NCI-H1417 treated with DMSO at 0.1 percent for 48 hours (cell line): ENCODE results near the gene COMMD9.
"Not testable (repeated sequence)": the region's sequence is repeated elsewhere in the genome, so short reads cannot be mapped to it uniquely, and the experiment has no call there.

Experiments
- DNase-seq: peaks from one replicate; lab custom pipeline; 2025; lab: John Stamatoyannopoulos, UW

COMMD9 gene

GRCh38 chr11:36289226-36289852 is at the start of gene COMMD9:
TSS of gene COMMD9 (minus strand) at chr11:36289424. CDS start at chr11:36289412, 12 bp downstream.
- DNase-seq, result peak; percentile 57

- no peak for DNase-seq
Measured at GRCh38 chr11:36333897-36334296, 44.7 kb upstream of the COMMD9 start.

- no peak for DNase-seq
Measured at GRCh38 chr11:36333468-36333867, 44.2 kb upstream of the COMMD9 start.

- DNase-seq, result no peak
Measured at GRCh38 chr11:36330411-36330810, 41.2 kb upstream of the COMMD9 start.

GRCh38 chr11:36328966-36329673 is 39.9 kb upstream of the COMMD9 start:
- DNase-seq, result no peak

- DNase-seq, result no peak
Measured at GRCh38 chr11:36326524-36327419, 37.5 kb upstream of the COMMD9 start.

GRCh38 chr11:36325403-36325802 is 36.2 kb upstream of the COMMD9 start:
- DNase-seq, result not testable (repeated sequence)

GRCh38 chr11:36324956-36325355 is 35.7 kb upstream of the COMMD9 start:
- not testable (repeated sequence) for DNase-seq

- no peak for DNase-seq
Measured at GRCh38 chr11:36317992-36318391, 28.8 kb upstream of the COMMD9 start.

- DNase-seq, result no peak
Measured at GRCh38 chr11:36316049-36316448, 26.8 kb upstream of the COMMD9 start.

GRCh38 chr11:36314434-36314767 is 25.2 kb upstream of the COMMD9 start:
- DNase-seq, result no peak

GRCh38 chr11:36313750-36314433 is 24.7 kb upstream of the COMMD9 start:
- DNase-seq, result no peak

GRCh38 chr11:36312611-36313472 is 23.6 kb upstream of the COMMD9 start:
- no peak for DNase-seq

- no peak for DNase-seq
Measured at GRCh38 chr11:36311926-36312595, 22.8 kb upstream of the COMMD9 start.

- DNase-seq, result no peak
Measured at GRCh38 chr11:36309779-36310178, 20.6 kb upstream of the COMMD9 start.

- no peak for DNase-seq
Measured at GRCh38 chr11:36308577-36308976, 19.4 kb upstream of the COMMD9 start.

GRCh38 chr11:36306888-36307287 is 17.7 kb upstream of the COMMD9 start:
- no peak for DNase-seq

- DNase-seq, result no peak
Measured at GRCh38 chr11:36305047-36305446, 15.8 kb upstream of the COMMD9 start.

GRCh38 chr11:36304351-36304750 is 15.1 kb upstream of the COMMD9 start:
- no peak for DNase-seq

GRCh38 chr11:36300650-36301049 is 11.4 kb upstream of the COMMD9 start:
- DNase-seq, result no peak
